ENCODE results near the gene LAMP1. TPM values are rescaled to one million over a fixed set of nuclear protein-coding genes. Genes with fewer than 3 reads are reported as not detected.
"Not testable (repeated sequence)": the region's sequence is repeated elsewhere in the genome, so short reads cannot be mapped to it uniquely, and the experiment has no call there.

Gene LAMP1
- total RNA-seq, 2 donors from 2014 or later, result 92.5 to 102 TPM

- Mint-ChIP-seq H3K27me3 (peaks cover 26% of the 10 kb centered on the region), H3K4me3 (no peak overlapping the region), H3K4me1 (no peaks in the 10 kb centered on the region), H3K27ac (no peak overlapping the region), H3K36me3 (ENCODE audit: low read depth) (peaks cover 5% of the 10 kb centered on the region)
- DNase-seq, result no peak
- ATAC-seq, result no peak
- no peaks in the 10 kb centered on the region for H3K9me3 ChIP-seq (ENCODE audit: control insufficient read depth, low read length, poor library complexity, severe bottlenecking)
Observed at GRCh38 chr13:113369881-113370280, 72.8 kb downstream of the LAMP1 start.

- no peak for DNase-seq
- H3K36me3 Mint-ChIP-seq (ENCODE audit: low read depth), result no peaks in the 10 kb centered on the region
- no peak for ATAC-seq
- H3K27ac Mint-ChIP-seq, result no peak overlapping the region
- no peaks in the 10 kb centered on the region for H3K9me3 ChIP-seq (ENCODE audit: control insufficient read depth, low read length, poor library complexity, severe bottlenecking)
- H3K27me3 Mint-ChIP-seq, result peaks cover 16% of the 10 kb centered on the region
- H3K4me1 Mint-ChIP-seq, result no peaks in the 10 kb centered on the region
- H3K4me3 Mint-ChIP-seq, result no peak overlapping the region
Observed at GRCh38 chr13:113371061-113371460, 74.0 kb downstream of the LAMP1 start.

- ATAC-seq, result not testable (repeated sequence)
Observed at GRCh38 chr13:113371701-113372100, 74.7 kb downstream of the LAMP1 start.

More at GRCh38 chr13:113371701-113372100, 74.7 kb downstream of the LAMP1 start:
- H3K36me3 Mint-ChIP-seq (ENCODE audit: low read depth); H3K4me1 Mint-ChIP-seq; H3K4me3 Mint-ChIP-seq; DNase-seq; H3K27ac Mint-ChIP-seq; H3K9me3 ChIP-seq (ENCODE audit: control insufficient read depth, low read length, poor library complexity, severe bottlenecking): not testable (repeated sequence)
- H3K27me3 Mint-ChIP-seq, result peaks cover 23% of the 10 kb centered on the region

Other genes starting within 250 kb of the LAMP1 start
- not detected for gene F7, start 191.4 kb upstream of the LAMP1 start, total RNA-seq
- gene F10, start 174.4 kb upstream of the LAMP1 start, total RNA-seq, result not detected
- gene PROZ, start 138.6 kb upstream of the LAMP1 start, total RNA-seq, result not detected
- gene PCID2, start 88.6 kb upstream of the LAMP1 start, total RNA-seq, result 10 to 100 TPM; 31.3 to 47.9 TPM
- gene CUL4A, start 87.6 kb upstream of the LAMP1 start, total RNA-seq, result 10 to 100 TPM; 78.3 to 80.2 TPM
- gene GRTP1, start 66.9 kb downstream of the LAMP1 start, total RNA-seq, result under 1 TPM in 1 of 2 donors, not detected in 1; 0.57 TPM
- gene ADPRHL1, start 156.2 kb downstream of the LAMP1 start, total RNA-seq, result under 1 TPM; 0.21 to 0.94 TPM
- 10 to 100 TPM; 12.8 to 15.2 TPM for gene DCUN1D2, start 193.5 kb downstream of the LAMP1 start, total RNA-seq